SK-N-SH (cell line): ENCODE results near the gene DMAP1. TPM values are rescaled to one million over a fixed set of nuclear protein-coding genes. Genes with fewer than 3 reads are reported as not detected.

ENCODE experiments used
- CTCF ChIA-PET: fragments of 300-600, 350-600 bp; formaldehyde crosslinking; extraction: SDS; loops from one replicate; lab custom pipeline; 2021; lab: Yijun Ruan, JAX
- POLR2A ChIA-PET: fragments of 350-600 bp; sonication (Branson Sonifier 250); formaldehyde crosslinking; extraction: SDS; loops from one replicate; lab custom pipeline; 2020; ENCODE audit warnings: antibody characterized with exemption, inconsistent platforms; lab: Yijun Ruan, JAX
- DNase-seq: peaks from one replicate; pipeline ENCODE4 v3.0.0; 2012
- H2AFZ ChIP-seq: fragments of 200-600 bp; sonication (generic); 2 replicates; pipeline ENCODE4 v1.8.1; 2016; ENCODE audit warnings: antibody characterized with exemption, mild to moderate bottlenecking, low read depth
- H3F3A ChIP-seq: fragments of 200-600 bp; sonication (generic); replicated peaks from 2 replicates; pipeline ENCODE3; 2016; ENCODE audit warnings: antibody characterized with exemption, mild to moderate bottlenecking; ENCODE audit not compliant: insufficient read depth
- H3K27ac ChIP-seq, 2 experiments: fragments of 200-500 bp in 1 of 2; fragments of 200-600 bp in 1 of 2; sonication (Bioruptor generic) in 1 of 2; sonication (generic), shearing (Covaris generic) in 1 of 2; 2 replicates each; pipeline versions ENCODE4 v1.5.1 to v1.6.1; 2014 to 2016; ENCODE audit warnings: low read depth in 2 of 2, inconsistent platforms in 1 of 2, low read length in 1 of 2, mild to moderate bottlenecking in 1 of 2, mixed read lengths in 1 of 2
- H3K27me3 ChIP-seq: fragments of 200-600 bp; sonication (generic), shearing (Covaris generic); 2 replicates; pipeline ENCODE4 v1.6.1; 2016; ENCODE audit warnings: mixed run types; ENCODE audit not compliant: insufficient read depth
- H3K36me3 ChIP-seq, 2 experiments: fragments of 200-500 bp in 1 of 2; fragments of 200-600 bp in 1 of 2; sonication (Bioruptor generic) in 1 of 2; sonication (generic) in 1 of 2; replicated peaks in 1 of 2; 2 replicates each; pipeline versions ENCODE3 to v1.5.1; 2014 to 2016; ENCODE audit warnings: low read length in 1 of 2, mild to moderate bottlenecking in 1 of 2; ENCODE audit not compliant: insufficient read depth in 2 of 2, control insufficient read depth in 1 of 2
- H3K4me1 ChIP-seq, 2 experiments: fragments of 200-500 bp in 1 of 2; fragments of 200-600 bp in 1 of 2; sonication (Bioruptor generic) in 1 of 2; sonication (generic), shearing (Covaris generic) in 1 of 2; 2 replicates each; pipeline versions ENCODE4 v1.5.1 to v1.6.1; 2014 to 2016; ENCODE audit warnings: low read depth in 1 of 2, low read length in 1 of 2, mixed run types in 1 of 2; ENCODE audit not compliant: insufficient read depth in 2 of 2, control insufficient read depth in 1 of 2
- H3K4me2 ChIP-seq: fragments of 200-600 bp; sonication (generic), shearing (Covaris generic); 2 replicates; pipeline ENCODE4 v1.6.1; 2017; ENCODE audit warnings: mixed run types
- H3K4me3 ChIP-seq, 2 experiments: fragments of 200-500 bp in 1 of 2; fragments of 200-600 bp in 1 of 2; sonication (Bioruptor generic) in 1 of 2; sonication (generic), shearing (Covaris generic) in 1 of 2; 2 replicates each; pipeline versions ENCODE4 v1.5.1 to v1.8.1; 2014 to 2016; ENCODE audit warnings: low read depth in 2 of 2, inconsistent platforms in 1 of 2, low read length in 1 of 2, mild to moderate bottlenecking in 1 of 2, mixed read lengths in 1 of 2, moderate library complexity in 1 of 2
- H3K79me2 ChIP-seq: fragments of 200-600 bp; sonication (generic); 2 replicates; pipeline ENCODE4 v1.8.1; 2017; ENCODE audit warnings: mild to moderate bottlenecking; ENCODE audit not compliant: insufficient read depth
- H3K9ac ChIP-seq: fragments of 200-600 bp; sonication (generic); 2 replicates; pipeline ENCODE4 v1.6.1; 2017; ENCODE audit warnings: mixed run types
- H3K9me2 ChIP-seq: fragments of 200-600 bp; sonication (generic); 2 replicates; pipeline ENCODE4 v1.6.1; 2017; ENCODE audit warnings: mixed run types
- H3K9me3 ChIP-seq: fragments of 200-600 bp; sonication (generic); 2 replicates; pipeline ENCODE4 v1.6.1; 2017; ENCODE audit warnings: mixed run types, mild to moderate bottlenecking, moderate library complexity
- H4K20me1 ChIP-seq: fragments of 200-600 bp; sonication (generic); 2 replicates; pipeline ENCODE4 v1.6.1; 2017; ENCODE audit warnings: mild to moderate bottlenecking, mixed run types; ENCODE audit not compliant: insufficient read depth
- CHD2 ChIP-seq: fragments of 150-350 bp; IDR thresholded peaks from 2 replicates; pipeline ENCODE4 v1.6.1; 2018; ENCODE audit warnings: low read length; ENCODE audit not compliant: partially characterized antibody
- EZH2phosphoT487 ChIP-seq: fragments of 200-600 bp; sonication (generic); IDR thresholded peaks from 2 replicates; pipeline ENCODE4 v1.6.1; 2017; ENCODE audit warnings: low read depth, mixed run types, mild to moderate bottlenecking, antibody characterized with exemption, moderate library complexity, borderline replicate concordance
- FOSL2 ChIP-seq: IDR thresholded peaks from 2 replicates; pipeline ENCODE4 v1.4.0; 2012; ENCODE audit warnings: low read depth, mild to moderate bottlenecking, moderate library complexity, borderline replicate concordance
- FOXJ3 ChIP-seq: sonication (generic); formaldehyde crosslinking; IDR thresholded peaks from 2 replicates; pipeline ENCODE4 v1.5.1; 2020; ENCODE audit warnings: mild to moderate bottlenecking, missing genetic modification reagents
- FOXM1 ChIP-seq: IDR thresholded peaks from 2 replicates; pipeline ENCODE4 v1.4.0; 2012; ENCODE audit warnings: low read depth, mild to moderate bottlenecking
- GATA2 ChIP-seq: sonication (generic); formaldehyde crosslinking; IDR thresholded peaks from 2 replicates; pipeline ENCODE4 v1.5.0; 2020; ENCODE audit warnings: mild to moderate bottlenecking, missing genetic modification reagents
- JUND ChIP-seq: IDR thresholded peaks from 2 replicates; pipeline ENCODE4 v1.4.0; 2012
- MEF2A ChIP-seq: IDR thresholded peaks from 2 replicates; pipeline ENCODE4 v1.4.0; 2012; ENCODE audit warnings: low read depth, borderline replicate concordance
- MXI1 ChIP-seq: IDR thresholded peaks from 2 replicates; pipeline ENCODE4 v1.6.1; 2012; ENCODE audit warnings: mild to moderate bottlenecking, low read depth, low read length, improper control_type of control experiment
- NFIC ChIP-seq: IDR thresholded peaks from 2 replicates; pipeline ENCODE4 v1.4.0; 2012; ENCODE audit warnings: borderline replicate concordance
- NRF1 ChIP-seq: IDR thresholded peaks from 2 replicates; pipeline ENCODE4 v1.6.1; 2012; ENCODE audit warnings: low read depth, mild to moderate bottlenecking, low read length
- RCOR1 ChIP-seq: fragments of 150-350 bp; IDR thresholded peaks from 2 replicates; pipeline ENCODE4 v1.6.1; 2017; ENCODE audit warnings: antibody characterized with exemption, low read length
- REST ChIP-seq: IDR thresholded peaks from 2 replicates; pipeline ENCODE4 v1.6.1; 2012; ENCODE audit warnings: mild to moderate bottlenecking, low read depth, low read length, moderate library complexity
- RXRA ChIP-seq: IDR thresholded peaks from 2 replicates; pipeline ENCODE4 v1.4.0; 2012; ENCODE audit warnings: low read depth, mild to moderate bottlenecking, borderline replicate concordance
- SIN3A ChIP-seq: IDR thresholded peaks from 2 replicates; pipeline ENCODE4 v1.6.1; 2012; ENCODE audit warnings: low read depth, mild to moderate bottlenecking, low read length, moderate library complexity, borderline replicate concordance
- SMC3 ChIP-seq: IDR thresholded peaks from 2 replicates; pipeline ENCODE4 v1.6.1; 2012; ENCODE audit warnings: low read depth, low read length, improper control_type of control experiment
- TCF12 ChIP-seq: IDR thresholded peaks from 2 replicates; pipeline ENCODE4 v1.4.0; 2012
- TEAD4 ChIP-seq: IDR thresholded peaks from 2 replicates; pipeline ENCODE4 v1.4.0; 2012; ENCODE audit warnings: mild to moderate bottlenecking, borderline replicate concordance; ENCODE audit not compliant: insufficient read depth
- USF1 ChIP-seq: IDR thresholded peaks from 2 replicates; pipeline ENCODE4 v1.4.0; 2012; ENCODE audit warnings: low read depth, borderline replicate concordance
- YY1 ChIP-seq: IDR thresholded peaks from 2 replicates; pipeline ENCODE4 v1.4.0; 2012; ENCODE audit warnings: low read depth, mild to moderate bottlenecking
- WGBS: methylation state at CpG from one replicate; pipeline ENCODE4 v1.1.6; 2017; ENCODE audit warnings: low lambda C conversion rate; 5-methylcytosine and 5-hydroxymethylcytosine counted together
- polyA plus RNA-seq, 3 experiments: library from polyadenylated mRNA; depleted of rRNA; stranded (reverse); fragments of >200 nt; gene quantifications; 2 replicates each; pipeline ENCODE4 v1.2.3, GENCODE V29; 2012

The DMAP1 gene
- polyA plus RNA-seq, 1 of the 3 experiments (the other 2 are of a cell fraction) = 59.6 TPM

GRCh38 chr1:44233593-44233992 lies 20.3 kb downstream of the DMAP1 start:
- Histone ChIP-seq H2AFZ (no peak overlapping the region), H3K4me1 (no peaks in the 10 kb centered on the region; a peak in 1 of 4 replicates), H3K27ac (no peak overlapping the region), H3F3A (no peaks in the 10 kb centered on the region), H3K9me2 (no peaks in the 10 kb centered on the region), H3K9me3 (no peaks in the 10 kb centered on the region), H3K4me2 (no peak overlapping the region), H3K27me3 (no peaks in the 10 kb centered on the region), H3K36me3 (peaks cover 0 to 11% of the 10 kb centered on the region in 2 experiments), H3K4me3 (no peak overlapping the region), H4K20me1 (no peaks in the 10 kb centered on the region), H3K79me2 (no peaks in the 10 kb centered on the region), H3K9ac (no peak overlapping the region)
- ChIA-PET CTCF (interaction anchor here (0.8 to 6.2 kb wide), 2 partner anchors 15 to 81 kb away, joined by 3 to 47 read pairs; no protein-coding TSS in a partner anchor), POLR2A (no interaction called here)
- TF ChIP-seq EZH2phosphoT487 (no peak), USF1 (no peak), FOXJ3 (CRISPR knock-in tag) (no peak), FOSL2 (no peak), TCF12 (no peak), CHD2 (no peak), YY1 (no peak), REST (no peak), RCOR1 (no peak), GATA2 (CRISPR knock-in tag) (no peak), JUND (no peak), MEF2A (no peak), SIN3A (no peak), FOXM1 (no peak), MXI1 (no peak), RXRA (no peak), TEAD4 (no peak), NRF1 (no peak), NFIC (no peak), SMC3 (no peak)
- WGBS = 100% methylated on average over 1 of the region's 1 CpG
- DNase-seq = no peak
